Mesendoderm (in vitro differentiated cells): Measurements from ENCODE around the gene CST9. TPM values are rescaled to one million over a fixed set of nuclear protein-coding genes. Genes with fewer than 3 reads are reported as not detected.

Experiments
- DNase-seq: peaks from one replicate; pipeline ENCODE4 v3.0.0; 2013
- H2AK5ac ChIP-seq: 2 replicates; pipeline ENCODE4 v1.6.1; 2013; ENCODE audit warnings: low read length, inconsistent platforms
- H2BK120ac ChIP-seq: 2 replicates; pipeline ENCODE4 v1.6.1; 2013; ENCODE audit warnings: low read depth, mild to moderate bottlenecking, low read length, moderate library complexity, mixed read lengths
- H2BK15ac ChIP-seq: replicated peaks from 2 replicates; pipeline ENCODE4 v1.6.1; 2013; ENCODE audit warnings: low read depth, mild to moderate bottlenecking, moderate library complexity
- H2BK5ac ChIP-seq: 2 replicates; pipeline ENCODE4 v1.6.1; 2013; ENCODE audit warnings: low read length, inconsistent platforms
- H3K18ac ChIP-seq: 2 replicates; pipeline ENCODE4 v1.6.1; 2013; ENCODE audit warnings: mild to moderate bottlenecking, low read length, mixed read lengths
- H3K23ac ChIP-seq: one replicate; pipeline ENCODE4 v1.6.1; 2013; ENCODE audit warnings: low read length
- H3K27ac ChIP-seq: 2 replicates; pipeline ENCODE4 v1.5.1; 2013; ENCODE audit warnings: low read depth, mild to moderate bottlenecking, inconsistent platforms, low read length, moderate library complexity
- H3K27me3 ChIP-seq: 2 replicates; pipeline ENCODE4 v1.6.1; 2013; ENCODE audit warnings: low read length, control low read depth, mild to moderate bottlenecking, inconsistent platforms; ENCODE audit not compliant: insufficient read depth, poor library complexity
- H3K36me3 ChIP-seq: 2 replicates; pipeline ENCODE4 v1.6.1; 2013; ENCODE audit warnings: low read length, inconsistent platforms; ENCODE audit not compliant: control insufficient read depth, insufficient read depth
- H3K4ac ChIP-seq: one replicate; pipeline ENCODE4 v1.6.1; 2013; ENCODE audit warnings: low read depth, mild to moderate bottlenecking, low read length, moderate library complexity
- H3K4me1 ChIP-seq: 2 replicates; pipeline ENCODE4 v1.6.1; 2013; ENCODE audit warnings: low read depth, low read length, inconsistent platforms; ENCODE audit not compliant: control insufficient read depth
- H3K4me2 ChIP-seq: 2 replicates; pipeline ENCODE4 v1.6.1; 2013; ENCODE audit warnings: low read length
- H3K4me3 ChIP-seq: 2 replicates; pipeline ENCODE4 v1.5.1; 2013; ENCODE audit warnings: mild to moderate bottlenecking, low read length
- H3K56ac ChIP-seq: one replicate; pipeline ENCODE4 v1.6.1; 2013; ENCODE audit warnings: low read length
- H3K79me1 ChIP-seq: 2 replicates; pipeline ENCODE4 v1.6.1; 2013; ENCODE audit warnings: low read length, inconsistent platforms
- H3K79me2 ChIP-seq: 2 replicates; pipeline ENCODE4 v1.6.1; 2013; ENCODE audit warnings: mild to moderate bottlenecking, low read length; ENCODE audit not compliant: control insufficient read depth, insufficient read depth
- H3K9ac ChIP-seq: 2 replicates; pipeline ENCODE4 v1.6.1; 2013; ENCODE audit warnings: low read length, inconsistent platforms
- H4K5ac ChIP-seq: one replicate; pipeline ENCODE4 v1.6.1; 2013; ENCODE audit warnings: low read length
- H4K8ac ChIP-seq: one replicate; pipeline ENCODE4 v1.6.1; 2013; ENCODE audit warnings: low read depth, mild to moderate bottlenecking, control low read depth, low read length, moderate library complexity
- WGBS: extraction: QIAGEN DNeasy Blood & Tissue Kit; methylation state at CpG from one replicate; pipeline ENCODE4 v1.1.7; 2013; ENCODE audit warnings: low lambda C conversion rate, missing lambda C conversion rate; ENCODE audit not compliant: insufficient coverage; ENCODE audit errors: extremely low coverage; 5-methylcytosine and 5-hydroxymethylcytosine counted together
- polyA plus RNA-seq, 2 experiments: library from polyadenylated mRNA; stranded (reverse); fragments of 200-250 nt; gene quantifications; one replicate each; pipeline ENCODE4 v1.2.3, GENCODE V29; 2013

The CST9 gene
- not detected for polyA plus RNA-seq (2013, experiment 1 of 2)
- polyA plus RNA-seq (2013, experiment 2 of 2), result 0.03 TPM

GRCh38 chr20:23605867-23606651 is at the start of gene CST9:
TSS of gene CST9 (minus strand) at chr20:23605917. CDS start at chr20:23605864, 53 bp downstream.
- Histone ChIP-seq H4K5ac (no peak within 1 kb of the TSS), H3K4me3 (no peak within 1 kb of the TSS), H2BK120ac (no peak within 1 kb of the TSS), H2BK15ac (no peak within 1 kb of the TSS), H3K36me3 (no peaks in the 10 kb centered on the region), H3K79me2 (no peaks in the 10 kb centered on the region), H3K23ac (no peak within 1 kb of the TSS), H3K27ac (no peak within 1 kb of the TSS), H3K79me1 (no peaks in the 10 kb centered on the region), H3K9ac (no peak within 1 kb of the TSS), H3K27me3 (no peaks in the 10 kb centered on the region), H3K18ac (no peak within 1 kb of the TSS), H3K4me2 (no peak within 1 kb of the TSS), H2BK5ac (no peak within 1 kb of the TSS), H2AK5ac (no peak within 1 kb of the TSS), H3K56ac (no peak within 1 kb of the TSS), H3K4me1 (no peaks in the 10 kb centered on the region), H4K8ac (no peak within 1 kb of the TSS), H3K4ac (no peak within 1 kb of the TSS)
- DNase-seq, result no peak
- no CpG with 5 or more reads among the region's 16 CpGs for WGBS

- H2BK5ac ChIP-seq, result no peak overlapping the region
- H3K4ac ChIP-seq, result no peak overlapping the region
- no peak overlapping the region for H2BK120ac ChIP-seq
- no peaks in the 10 kb centered on the region for H3K27me3 ChIP-seq
- H2AK5ac ChIP-seq, result no peak overlapping the region
- whole genome bisulfite sequencing, result no CpG with 5 or more reads among the region's 4 CpGs
- no peak overlapping the region for H2BK15ac ChIP-seq
- H4K5ac ChIP-seq, result no peak overlapping the region
- H3K4me1 ChIP-seq, result no peaks in the 10 kb centered on the region
- no peak overlapping the region for H3K27ac ChIP-seq
- no peak overlapping the region for H3K9ac ChIP-seq
- no peak for DNase-seq
- H3K36me3 ChIP-seq, result no peaks in the 10 kb centered on the region
- no peak overlapping the region for H3K56ac ChIP-seq
- H3K4me3 ChIP-seq, result no peak overlapping the region
- H4K8ac ChIP-seq, result no peak overlapping the region
- no peaks in the 10 kb centered on the region for H3K79me2 ChIP-seq
- no peak overlapping the region for H3K23ac ChIP-seq
- H3K18ac ChIP-seq, result no peak overlapping the region
- no peak overlapping the region for H3K4me2 ChIP-seq
- H3K79me1 ChIP-seq, result no peaks in the 10 kb centered on the region
These were observed 49.0 kb upstream of the CST9 start for GRCh38 chr20:23654717-23655116.

GRCh38 chr20:23654000-23654399 is 48.3 kb upstream of the CST9 start:
- Histone ChIP-seq H2BK5ac (no peak overlapping the region), H3K79me2 (no peaks in the 10 kb centered on the region), H3K4me2 (no peak overlapping the region), H4K5ac (no peak overlapping the region), H4K8ac (no peak overlapping the region), H3K4me1 (no peaks in the 10 kb centered on the region), H3K18ac (no peak overlapping the region), H3K79me1 (no peaks in the 10 kb centered on the region), H3K56ac (no peak overlapping the region), H3K23ac (no peak overlapping the region), H2BK120ac (no peak overlapping the region), H2AK5ac (no peak overlapping the region), H3K4me3 (no peak overlapping the region), H3K27me3 (no peaks in the 10 kb centered on the region), H3K4ac (no peak overlapping the region), H3K36me3 (no peaks in the 10 kb centered on the region), H3K9ac (no peak overlapping the region), H2BK15ac (no peak overlapping the region), H3K27ac (no peak overlapping the region)
- no CpG with 5 or more reads among the region's 2 CpGs for WGBS
- no peak for DNase-seq

GRCh38 chr20:23653400-23653938 is 47.8 kb upstream of the CST9 start:
- Histone ChIP-seq H3K36me3 (no peaks in the 10 kb centered on the region), H3K4ac (no peak overlapping the region), H2AK5ac (no peak overlapping the region), H3K56ac (no peak overlapping the region), H3K79me2 (no peaks in the 10 kb centered on the region), H3K18ac (no peak overlapping the region), H3K27ac (no peak overlapping the region), H3K4me3 (no peak overlapping the region), H3K23ac (no peak overlapping the region), H4K8ac (no peak overlapping the region), H2BK15ac (no peak overlapping the region), H4K5ac (no peak overlapping the region), H3K79me1 (no peaks in the 10 kb centered on the region), H3K4me2 (no peak overlapping the region), H2BK120ac (no peak overlapping the region), H3K9ac (no peak overlapping the region), H3K27me3 (no peaks in the 10 kb centered on the region), H2BK5ac (no peak overlapping the region), H3K4me1 (no peaks in the 10 kb centered on the region)
- no peak for DNase-seq
- no CpG with 5 or more reads among the region's 3 CpGs for WGBS

GRCh38 chr20:23652926-23653325 is 47.2 kb upstream of the CST9 start:
- no CpG with 5 or more reads among the region's 2 CpGs for WGBS
- Histone ChIP-seq H3K56ac (no peak overlapping the region), H4K5ac (no peak overlapping the region), H3K23ac (no peak overlapping the region), H3K79me2 (no peaks in the 10 kb centered on the region), H2BK15ac (no peak overlapping the region), H3K4me3 (no peak overlapping the region), H3K4me1 (no peaks in the 10 kb centered on the region), H2AK5ac (no peak overlapping the region), H3K4me2 (no peak overlapping the region), H2BK120ac (no peak overlapping the region), H3K36me3 (no peaks in the 10 kb centered on the region), H3K79me1 (no peaks in the 10 kb centered on the region), H4K8ac (no peak overlapping the region), H3K9ac (no peak overlapping the region), H3K18ac (no peak overlapping the region), H2BK5ac (no peak overlapping the region), H3K4ac (no peak overlapping the region), H3K27ac (no peak overlapping the region), H3K27me3 (no peaks in the 10 kb centered on the region)
- DNase-seq, result no peak

- Histone ChIP-seq H3K4ac (no peak overlapping the region), H3K79me1 (no peaks in the 10 kb centered on the region), H3K9ac (no peak overlapping the region), H3K27me3 (no peaks in the 10 kb centered on the region), H2AK5ac (no peak overlapping the region), H3K18ac (no peak overlapping the region), H3K4me1 (no peaks in the 10 kb centered on the region), H3K4me2 (no peak overlapping the region), H4K8ac (no peak overlapping the region), H3K36me3 (no peaks in the 10 kb centered on the region), H3K23ac (no peak overlapping the region), H2BK15ac (no peak overlapping the region), H2BK120ac (no peak overlapping the region), H3K4me3 (no peak overlapping the region), H3K79me2 (no peaks in the 10 kb centered on the region), H3K27ac (no peak overlapping the region), H3K56ac (no peak overlapping the region), H2BK5ac (no peak overlapping the region), H4K5ac (no peak overlapping the region)
- no peak for DNase-seq
These were observed 46.7 kb upstream of the CST9 start for GRCh38 chr20:23652371-23652770.
